ENCODE data around the gene C19orf25. TPM values are rescaled to one million over a fixed set of nuclear protein-coding genes. Genes with fewer than 3 reads are reported as not detected.

C19orf25 gene
- total RNA-seq, 1 donor from 2014 or later: 31.4 TPM

DNA sequence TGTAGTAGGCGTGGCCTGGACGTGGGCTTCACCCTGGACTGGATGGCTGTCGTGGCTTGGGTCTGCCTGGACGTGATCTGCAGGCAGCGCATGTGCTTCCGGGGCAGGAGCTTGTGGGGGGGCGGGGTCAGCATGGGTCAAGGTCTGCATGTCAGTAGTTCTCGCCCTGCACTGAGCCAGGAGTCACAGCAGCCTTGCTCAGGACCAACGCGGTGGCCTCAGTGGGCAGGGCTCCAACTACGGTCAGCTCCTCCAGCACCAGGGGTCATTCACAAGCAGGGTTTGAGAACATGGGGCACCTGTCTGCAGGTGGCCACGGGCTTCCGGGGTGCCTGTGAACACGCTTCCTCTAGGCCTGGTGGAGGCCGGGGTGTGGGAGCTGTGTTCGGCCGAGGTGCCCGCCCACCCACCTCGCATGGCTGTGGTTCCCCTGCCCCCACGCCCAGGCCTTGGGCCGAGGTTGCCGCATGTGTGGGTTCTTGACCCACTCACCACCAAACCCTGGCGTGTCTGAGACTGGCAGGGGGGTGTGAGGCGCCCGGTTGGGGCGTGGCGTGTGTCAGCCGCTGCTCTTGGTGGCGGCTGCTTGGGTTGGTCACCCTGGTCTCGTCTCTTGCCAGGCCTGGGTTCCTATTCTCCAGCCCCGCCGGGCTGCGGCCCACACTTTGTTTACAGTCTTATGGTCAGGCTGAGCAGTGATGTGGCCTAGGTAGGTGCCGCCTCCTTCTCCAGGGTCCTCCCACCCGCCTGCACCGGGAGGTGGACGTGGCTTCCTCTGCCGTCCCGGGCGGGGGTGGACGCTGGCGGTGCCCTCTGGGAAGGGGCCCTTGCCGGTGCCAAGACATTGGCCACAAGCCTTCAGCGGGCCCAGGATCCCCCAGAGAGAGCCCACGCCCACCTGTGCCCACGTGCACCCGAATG, 45.6 kb downstream of the C19orf25 start:
- no peak for DNase-seq (ENCODE audit: low read depth)

GRCh38 chr19:1432507-1432887, 46.5 kb downstream of the C19orf25 start:
- DNase-seq (ENCODE audit: low read depth): no peak

GRCh38 chr19:1431759-1432506, 47.1 kb downstream of the C19orf25 start:
- no peak for DNase-seq (ENCODE audit: low read depth)

DNA sequence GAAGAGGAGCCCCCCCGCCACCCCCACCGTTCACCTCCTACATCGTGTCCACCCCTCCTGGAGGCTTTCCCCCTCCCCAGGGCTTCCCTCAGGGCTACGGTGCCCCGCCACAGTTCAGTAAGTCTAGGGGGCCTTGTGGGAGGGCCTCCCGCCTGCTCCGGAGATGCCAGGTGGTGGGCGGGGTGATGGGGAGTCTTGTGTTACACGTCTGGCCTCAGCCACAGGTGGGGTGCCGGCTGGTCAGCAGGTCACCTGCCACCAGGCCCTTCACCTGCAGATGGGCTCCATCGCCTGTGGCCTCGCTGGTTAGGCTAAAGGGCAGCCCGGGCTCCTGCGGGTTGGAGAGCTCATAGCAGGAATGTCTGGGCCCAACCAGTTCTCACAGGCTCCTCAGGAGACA, 48.8 kb downstream of the C19orf25 start:
- no peak for DNase-seq (ENCODE audit: low read depth)

DNA sequence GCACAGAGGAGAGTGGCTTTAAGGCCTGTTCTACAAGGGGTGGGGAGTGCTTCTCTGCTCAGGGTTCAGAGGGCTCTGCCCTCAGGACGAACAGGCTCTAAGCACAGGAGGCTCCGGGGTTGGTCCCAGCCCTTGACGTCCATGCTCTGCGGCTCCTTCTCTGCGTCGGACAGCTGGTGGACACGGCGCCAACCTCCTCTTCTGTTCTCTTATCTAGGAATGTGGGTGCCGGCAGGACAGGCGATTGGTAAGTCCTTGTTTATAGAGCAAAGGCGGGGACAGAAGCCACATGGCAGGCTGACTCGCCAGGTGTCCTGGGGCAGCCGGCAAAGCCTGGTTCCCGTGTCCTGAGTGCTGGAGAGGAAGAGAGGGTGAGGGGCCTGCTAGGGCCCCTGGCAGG, 49.3 kb downstream of the C19orf25 start:
- DNase-seq (ENCODE audit: low read depth): no peak

DNA sequence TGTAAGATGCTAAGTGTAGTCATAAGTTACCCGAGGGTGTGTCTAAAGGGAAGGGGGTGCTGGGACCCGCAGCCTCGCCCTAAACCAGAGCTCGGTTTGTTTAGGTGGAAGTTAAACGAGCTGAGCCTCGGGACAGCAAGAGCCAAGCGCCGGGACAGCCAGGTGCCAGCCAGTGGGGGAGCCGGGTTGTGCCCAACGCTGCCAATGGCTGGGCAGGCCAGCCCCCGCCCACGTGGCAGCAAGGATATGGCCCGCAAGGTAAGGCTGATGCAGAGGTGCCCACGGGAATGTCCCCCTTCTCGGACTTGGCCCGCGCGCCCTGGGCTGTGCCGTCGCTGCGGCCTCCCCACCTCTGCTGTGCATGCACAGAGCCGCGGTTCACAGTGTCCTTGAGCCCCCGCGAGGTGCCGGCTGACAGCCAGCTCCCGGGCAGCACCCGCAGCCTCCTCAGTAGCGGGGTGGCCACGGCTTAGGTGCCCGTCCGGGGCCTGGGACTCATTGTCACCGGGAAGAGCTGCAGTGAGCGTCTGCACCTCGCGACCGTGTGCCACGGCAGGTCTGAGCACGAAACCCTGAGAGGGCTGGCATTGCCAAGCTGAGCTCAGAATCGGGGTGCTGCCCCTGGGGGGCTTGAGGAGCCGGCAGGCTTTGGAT, 50.1 kb downstream of the C19orf25 start:
- no peak for DNase-seq (ENCODE audit: low read depth)

GRCh38 chr19:1427221-1427920, 51.6 kb downstream of the C19orf25 start:
- DNase-seq (ENCODE audit: low read depth): no peak

- DNase-seq (ENCODE audit: low read depth): no peak
Observed at GRCh38 chr19:1426736-1427135, 52.3 kb downstream of the C19orf25 start.

DNA sequence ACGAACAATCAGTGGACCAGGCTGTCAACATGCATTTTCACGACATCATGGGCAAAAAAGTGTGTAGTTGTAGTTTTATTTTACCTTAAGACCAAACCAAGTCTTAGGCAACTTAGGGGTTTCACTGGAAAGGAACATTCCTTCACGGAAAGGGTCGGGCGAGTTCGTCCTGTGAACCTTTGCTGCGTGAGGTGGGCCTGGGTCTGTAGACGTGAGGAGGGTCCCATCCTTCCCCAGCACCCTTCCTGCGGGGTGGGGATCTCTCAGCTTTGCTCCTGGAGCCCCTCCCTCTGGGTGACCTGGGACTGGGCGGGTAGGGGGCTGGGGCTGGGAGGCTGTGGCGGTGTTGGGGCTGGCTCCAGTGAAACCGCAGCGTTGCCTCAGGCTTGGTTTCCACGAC, 53.1 kb downstream of the C19orf25 start:
- DNase-seq (ENCODE audit: low read depth): no peak

DNA sequence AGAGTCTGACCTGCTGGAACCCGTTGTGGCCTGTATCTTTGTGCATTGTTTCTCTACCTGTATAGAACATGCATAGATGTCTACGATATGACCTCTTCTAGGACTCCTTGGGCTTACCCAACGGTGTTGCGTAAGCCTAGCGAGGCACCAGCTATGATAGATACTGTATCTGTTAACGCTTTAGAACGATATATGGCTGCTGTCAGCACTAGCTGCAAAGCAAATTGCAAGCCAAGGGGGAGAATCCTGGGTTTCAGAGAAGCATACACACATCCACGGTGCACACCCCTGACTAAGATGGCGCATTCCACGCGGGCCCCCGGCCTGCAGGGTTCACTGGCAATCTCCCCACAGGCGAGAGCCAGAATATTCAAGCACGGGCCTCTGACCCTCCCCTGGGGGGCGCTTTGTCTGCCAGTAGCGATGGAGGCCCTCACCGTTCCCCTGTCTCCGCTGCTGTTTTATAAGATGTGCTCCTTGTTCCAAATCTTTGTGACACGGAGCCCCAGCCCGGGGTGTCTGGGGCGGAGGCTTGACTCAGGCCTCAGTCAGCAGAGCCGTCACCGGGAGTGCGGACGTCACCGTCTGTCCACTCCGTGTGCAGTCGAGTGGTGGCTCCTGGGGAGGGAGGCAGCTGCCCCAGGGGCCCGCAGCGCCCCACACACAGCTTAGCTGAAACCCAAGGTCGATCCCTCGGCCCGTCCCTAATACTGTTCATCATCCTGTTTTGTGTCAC, 53.7 kb downstream of the C19orf25 start:
- DNase-seq (ENCODE audit: low read depth): no peak

GRCh38 chr19:1424192-1424955, 54.6 kb downstream of the C19orf25 start:
- DNase-seq (ENCODE audit: low read depth): no peak

DNA sequence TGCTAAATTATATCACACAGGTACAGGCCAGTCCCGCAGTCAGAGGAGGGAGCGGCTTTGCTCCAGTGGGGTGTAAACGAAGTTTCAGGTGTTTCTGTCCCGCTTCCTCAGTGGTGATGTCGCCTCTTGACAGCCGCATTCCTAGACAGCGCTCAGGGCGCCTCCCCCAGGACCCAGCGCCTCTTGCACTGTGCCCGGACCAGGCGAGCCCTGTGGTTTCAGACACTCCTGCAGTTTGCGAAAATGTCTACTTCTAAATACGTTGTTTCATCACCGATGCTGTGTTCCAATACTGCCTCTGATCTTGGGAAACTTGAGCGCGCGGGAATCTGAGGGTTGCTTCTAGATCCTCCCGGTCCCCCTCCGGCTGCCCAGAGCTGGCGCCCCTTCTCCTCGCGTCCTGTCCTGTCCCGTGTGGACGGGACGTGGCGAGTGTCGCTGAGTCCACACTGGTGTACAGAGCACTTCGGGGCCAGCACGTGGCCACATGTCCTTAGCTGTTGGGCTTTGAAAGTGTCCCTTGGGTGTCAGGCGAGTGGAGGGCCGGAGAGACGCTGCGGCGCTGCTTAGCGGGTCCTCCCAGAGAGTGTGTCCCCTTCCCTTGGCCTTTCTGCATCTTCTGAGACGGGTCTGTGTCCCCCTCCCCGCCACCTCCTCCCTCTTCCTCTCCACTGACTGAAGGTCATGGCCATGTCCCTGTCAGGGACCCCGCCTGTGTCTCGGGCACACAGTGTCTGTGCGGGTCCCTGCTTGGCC, 55.4 kb downstream of the C19orf25 start:
- DNase-seq (ENCODE audit: low read depth): no peak

Other genes starting within 250 kb of the C19orf25 start
- 0.87 and 4.3 TPM in 2 replicates for gene CBARP, start 241.2 kb downstream of the C19orf25 start, total RNA-seq
- 29.0 and 29.2 TPM in 2 replicates for gene ATP5F1D, start 237.5 kb downstream of the C19orf25 start, total RNA-seq
- gene MIDN, start 230.6 kb downstream of the C19orf25 start, total RNA-seq: 12.2 and 44.9 TPM in 2 replicates
- gene CIRBP, start 209.9 kb downstream of the C19orf25 start, total RNA-seq: 174 and 314 TPM in 2 replicates
- 13.9 and 21.5 TPM in 2 replicates for gene FAM174C, start 203.7 kb downstream of the C19orf25 start, total RNA-seq
- gene EFNA2, start 193.3 kb downstream of the C19orf25 start, total RNA-seq: 0.10 TPM in 1 of 2 replicates, not detected in the other
- gene NDUFS7, start 95.3 kb downstream of the C19orf25 start, total RNA-seq: 56.8 and 70.2 TPM in 2 replicates
- 13.4 and 15.4 TPM in 2 replicates for gene GAMT, start 77.7 kb downstream of the C19orf25 start, total RNA-seq
- gene DAZAP1, start 71.6 kb downstream of the C19orf25 start, total RNA-seq: 49.2 and 96.9 TPM in 2 replicates
- 442 and 500 TPM in 2 replicates for gene RPS15, start 40.8 kb downstream of the C19orf25 start, total RNA-seq
- 0.05 TPM in 1 of 2 replicates, not detected in the other for gene APC2, start 29.1 kb downstream of the C19orf25 start, total RNA-seq
- 1.6 and 4.9 TPM in 2 replicates for gene PCSK4, start 11.1 kb upstream of the C19orf25 start, total RNA-seq
- gene REEP6, start 12.0 kb upstream of the C19orf25 start, total RNA-seq: 4.9 and 8.7 TPM in 2 replicates
- 2.1 and 5.0 TPM in 2 replicates for gene ADAMTSL5, start 33.8 kb upstream of the C19orf25 start, total RNA-seq
- not detected in 2 replicates for gene PLK5, start 44.9 kb upstream of the C19orf25 start, total RNA-seq
- 57.7 and 80.1 TPM in 2 replicates for gene MEX3D, start 89.1 kb upstream of the C19orf25 start, total RNA-seq
- 57.5 and 98.2 TPM in 2 replicates for gene MBD3, start 113.7 kb upstream of the C19orf25 start, total RNA-seq
- gene UQCR11, start 126.2 kb upstream of the C19orf25 start, total RNA-seq: 48.3 and 76.2 TPM in 2 replicates
- gene TCF3, start 173.4 kb upstream of the C19orf25 start, total RNA-seq: 39.2 and 102 TPM in 2 replicates